Tibial nerve (tissue), 4 donors: ENCODE results near the gene PCSK6.

Experiments used
- CTCF ChIP-seq, 5 experiments: fragments of 200-600 bp in 3 of 5; fragments of 450-650 bp in 2 of 5; sonication (generic) in 3 of 5; IDR thresholded peaks; one replicate each; pipeline ENCODE4 v1.5.1; 2016 to 2019; ENCODE audit warnings: antibody characterized with exemption in 5 of 5, mild to moderate bottlenecking in 3 of 5, moderate library complexity in 2 of 5
- EP300 ChIP-seq, 2 donors: sonication (generic); formaldehyde crosslinking; IDR thresholded peaks; one replicate each; pipeline ENCODE4 v1.6.1; 2017; ENCODE audit warnings: antibody characterized with exemption in 2 of 2, mild to moderate bottlenecking in 1 of 2
- POLR2A ChIP-seq, 2 donors: fragments of 450-650 bp; IDR thresholded peaks; one replicate each; pipeline ENCODE4 v1.6.1; 2017; ENCODE audit warnings: antibody characterized with exemption in 2 of 2, mild to moderate bottlenecking in 2 of 2, moderate library complexity in 2 of 2

- TF ChIP-seq CTCF (IDR thresholded peaks at IDR 0.05) (no peak), POLR2A (IDR thresholded peaks at IDR 0.05) (no peak), EP300 (IDR thresholded peaks at IDR 0.05) (no peak)
Measured at GRCh38 chr15:101342056-101342455, 147.5 kb downstream of the PCSK6 start.
